Thyroid gland (tissue), 4 donors: ENCODE results near the gene GRM8.
"Not testable (repeated sequence)": the region's sequence is repeated elsewhere in the genome, so short reads cannot be mapped to it uniquely, and the experiment has no call there.

Experiments used
- CTCF ChIP-seq, 6 experiments: fragments of 200-600 bp in 3 of 6; fragments of 450-650 bp in 3 of 6; sonication (generic) in 3 of 6; IDR thresholded peaks; one replicate each; pipeline ENCODE4 v1.5.1; 2016 to 2019; ENCODE audit warnings: antibody characterized with exemption in 6 of 6, mild to moderate bottlenecking in 2 of 6, inconsistent platforms in 1 of 6, moderate library complexity in 1 of 6
- POLR2A ChIP-seq, 2 donors: fragments of 450-650 bp; IDR thresholded peaks; one replicate each; pipeline ENCODE4 v1.6.1; 2017; ENCODE audit warnings: antibody characterized with exemption in 2 of 2, mild to moderate bottlenecking in 2 of 2, moderate library complexity in 1 of 2

GRCh38 chr7:126668762-126669161, 584.0 kb downstream of the GRM8 start:
- not testable (repeated sequence) for TF ChIP-seq CTCF, POLR2A (IDR thresholded peaks at IDR 0.05)
